Upper lobe of left lung (tissue), 6 donors: Measurements from ENCODE around the gene ZNF23. TPM values are rescaled to one million over a fixed set of nuclear protein-coding genes. Genes with fewer than 3 reads are reported as not detected.
A peak's percentile ranks its signal among the peaks of the same experiment; 100 is the strongest.

Experiments
- ATAC-seq, 2 donors: fragments of 200-7000 bp; cut with Tn5 transposase; one replicate each; pipeline ENCODE4 v1.9.1; 2022; ENCODE audit warnings: mild to moderate bottlenecking in 2 of 2, moderate library complexity in 2 of 2; ENCODE audit not compliant: low FRiP score in 2 of 2
- DNase-seq, 2 donors: peaks; one replicate each; pipeline ENCODE4 v3.0.0-alpha.2; 2019 to 2020
- H3K27ac ChIP-seq, 4 donors: fragments of 200-600 bp; sonication (generic); one replicate each; pipeline ENCODE4 v1.5.1; 2016 to 2019
- H3K27me3 ChIP-seq, 4 donors: fragments of 200-600 bp; sonication (generic); one replicate each; pipeline ENCODE4 v1.5.1; 2017 to 2019
- H3K36me3 ChIP-seq, 4 donors: fragments of 200-600 bp; sonication (generic); one replicate each; pipeline ENCODE4 v1.5.1; 2016 to 2019
- H3K4me1 ChIP-seq, 4 donors: fragments of 200-600 bp; sonication (generic); one replicate each; pipeline ENCODE4 v1.5.1; 2018 to 2019
- H3K4me3 ChIP-seq, 4 donors: fragments of 200-600 bp; sonication (generic); one replicate each; pipeline ENCODE4 v1.5.1; 2017 to 2019; ENCODE audit warnings: mild to moderate bottlenecking in 2 of 4, moderate library complexity in 1 of 4
- H3K9me3 ChIP-seq, 4 donors: fragments of 200-600 bp; sonication (generic); one replicate each; pipeline ENCODE4 v1.5.1; 2018 to 2019
- EP300 ChIP-seq, 4 donors: sonication (generic); formaldehyde crosslinking; IDR thresholded peaks; one replicate each; pipeline ENCODE4 v1.5.1; 2017; ENCODE audit warnings: antibody characterized with exemption in 4 of 4, control low read depth in 2 of 4
- POLR2A ChIP-seq, 4 donors: fragments of 450-650 bp; IDR thresholded peaks; one replicate each; pipeline ENCODE4 v1.5.1; 2016 to 2017; ENCODE audit warnings: antibody characterized with exemption in 4 of 4, mild to moderate bottlenecking in 2 of 4
- POLR2AphosphoS5 ChIP-seq, 2 donors: sonication (generic); formaldehyde crosslinking; IDR thresholded peaks; one replicate each; pipeline ENCODE4 v1.5.1; 2017; ENCODE audit warnings: antibody characterized with exemption in 2 of 2
- WGBS, 2 donors: methylation state at CpG; one replicate each; pipeline ENCODE4 v1.1.5; 2017 to 2018; 5-methylcytosine and 5-hydroxymethylcytosine counted together
- total RNA-seq, 6 donors: library from RNA; depleted of rRNA in 4 of 6; stranded (reverse); fragments of >200 nt in 4 of 6; gene quantifications; one replicate each; pipeline versions ENCODE4 v1.1.0 to v1.2.1, GENCODE V29; 2016 to 2021
- TF ChIP-seq, protein P1 (sequence below), 6 experiments: fragments of 450-650 bp in 4 of 6; fragments of 200-600 bp in 2 of 6; sonication (generic) in 2 of 6; IDR thresholded peaks; one replicate each; pipeline ENCODE4 v1.5.1; 2016 to 2019; ENCODE audit warnings: antibody characterized with exemption in 6 of 6
- donor health status: DM: no; HTN: no; CAD: no; lungs with moderate emphysema.
- donor health status: DM: no; HTN: yes; CAD: no; lungs with severe emphysema.

Gene ZNF23
- total RNA-seq, 6 donors from 2014 or later: 7.1 to 28.3 (median 12.5) TPM

DNA sequence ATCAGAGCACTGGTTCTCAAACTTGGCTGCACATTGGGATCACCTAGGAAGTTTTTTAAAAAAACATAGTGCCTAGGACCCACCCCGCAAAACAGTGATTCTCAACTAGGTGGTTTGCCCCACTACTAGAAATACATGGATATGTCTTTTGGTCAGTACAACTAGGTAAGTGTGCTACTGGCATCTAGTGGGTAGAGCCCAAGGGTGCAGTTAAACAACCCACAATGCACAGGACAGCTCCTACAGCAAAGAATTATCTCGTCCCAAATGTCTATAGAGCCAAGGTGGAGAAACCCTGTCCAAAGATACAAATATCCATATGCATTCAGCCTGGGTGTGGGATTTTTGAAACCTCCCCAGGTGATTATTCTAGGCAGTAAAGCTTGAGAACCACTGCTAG lies 38.9 kb upstream of the ZNF23 start:
- Histone ChIP-seq H3K4me1 (no peaks in the 10 kb centered on the region), H3K27ac (no peak overlapping the region), H3K27me3 (no peaks in the 10 kb centered on the region), H3K9me3 (no peaks in the 10 kb centered on the region), H3K4me3 (no peak overlapping the region), H3K36me3 (no peaks in the 10 kb centered on the region)
- ATAC-seq: no peak
- WGBS, 2 donors: 74 to 86% methylated on average over 2 of the region's 2 CpGs
- TF ChIP-seq POLR2A (IDR thresholded peaks at IDR 0.05) (no peak), EP300 (IDR thresholded peaks at IDR 0.05) (no peak), POLR2AphosphoS5 (IDR thresholded peaks at IDR 0.05) (no peak)
- TF ChIP-seq, protein P1, sequence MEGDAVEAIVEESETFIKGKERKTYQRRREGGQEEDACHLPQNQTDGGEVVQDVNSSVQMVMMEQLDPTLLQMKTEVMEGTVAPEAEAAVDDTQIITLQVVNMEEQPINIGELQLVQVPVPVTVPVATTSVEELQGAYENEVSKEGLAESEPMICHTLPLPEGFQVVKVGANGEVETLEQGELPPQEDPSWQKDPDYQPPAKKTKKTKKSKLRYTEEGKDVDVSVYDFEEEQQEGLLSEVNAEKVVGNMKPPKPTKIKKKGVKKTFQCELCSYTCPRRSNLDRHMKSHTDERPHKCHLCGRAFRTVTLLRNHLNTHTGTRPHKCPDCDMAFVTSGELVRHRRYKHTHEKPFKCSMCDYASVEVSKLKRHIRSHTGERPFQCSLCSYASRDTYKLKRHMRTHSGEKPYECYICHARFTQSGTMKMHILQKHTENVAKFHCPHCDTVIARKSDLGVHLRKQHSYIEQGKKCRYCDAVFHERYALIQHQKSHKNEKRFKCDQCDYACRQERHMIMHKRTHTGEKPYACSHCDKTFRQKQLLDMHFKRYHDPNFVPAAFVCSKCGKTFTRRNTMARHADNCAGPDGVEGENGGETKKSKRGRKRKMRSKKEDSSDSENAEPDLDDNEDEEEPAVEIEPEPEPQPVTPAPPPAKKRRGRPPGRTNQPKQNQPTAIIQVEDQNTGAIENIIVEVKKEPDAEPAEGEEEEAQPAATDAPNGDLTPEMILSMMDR (IDR thresholded peaks at IDR 0.05): no peak
- DNase-seq: no peak

DNA sequence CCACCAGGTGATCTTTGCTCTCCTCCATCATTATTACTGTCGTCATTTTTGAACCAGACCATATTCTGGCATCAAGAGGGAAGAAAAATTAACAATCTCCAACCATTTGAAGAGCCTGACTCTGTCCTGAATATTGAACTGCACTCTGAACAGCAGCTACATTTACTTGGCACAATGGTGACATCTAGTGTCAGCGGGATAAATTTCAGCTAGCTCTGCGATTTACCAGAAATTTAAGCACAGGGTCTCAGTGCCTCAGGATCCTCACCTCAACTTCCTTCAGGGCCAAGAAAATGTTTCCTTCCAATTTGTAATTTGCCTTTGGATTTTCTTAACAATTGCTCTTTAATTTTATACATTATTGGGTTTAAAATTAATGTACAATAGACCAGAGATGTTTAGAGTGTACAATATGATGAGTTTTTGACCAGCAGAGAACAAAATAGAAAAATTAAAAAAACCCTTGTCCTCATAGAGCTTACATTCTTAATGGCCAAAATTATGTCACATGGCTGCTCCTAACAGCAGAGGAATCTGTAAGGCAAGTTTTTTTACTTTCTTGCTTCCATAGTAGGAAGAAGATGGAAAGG lies 37.8 kb upstream of the ZNF23 start:
- 0 to 2% methylated on average over 3 of the region's 3 CpGs for WGBS, 2 donors
- H3K4me1 ChIP-seq: no peaks in the 10 kb centered on the region
- H3K27ac ChIP-seq: no peak overlapping the region
- TF ChIP-seq POLR2AphosphoS5 (IDR thresholded peaks at IDR 0.05) (no peak), EP300 (IDR thresholded peaks at IDR 0.05) (no peak), POLR2A (IDR thresholded peaks at IDR 0.05) (no peak)
- TF ChIP-seq, protein P1 (IDR thresholded peaks at IDR 0.05): peak in 5 of 6 experiments; percentile 45 to 70 (median 61)
- H3K9me3 ChIP-seq: no peaks in the 10 kb centered on the region
- DNase-seq: no peak
- no peaks in the 10 kb centered on the region for H3K36me3 ChIP-seq
- H3K4me3 ChIP-seq: no peak overlapping the region
- peak in 1 of 2 donors; percentile 75 for ATAC-seq
- H3K27me3 ChIP-seq: no peaks in the 10 kb centered on the region

DNA sequence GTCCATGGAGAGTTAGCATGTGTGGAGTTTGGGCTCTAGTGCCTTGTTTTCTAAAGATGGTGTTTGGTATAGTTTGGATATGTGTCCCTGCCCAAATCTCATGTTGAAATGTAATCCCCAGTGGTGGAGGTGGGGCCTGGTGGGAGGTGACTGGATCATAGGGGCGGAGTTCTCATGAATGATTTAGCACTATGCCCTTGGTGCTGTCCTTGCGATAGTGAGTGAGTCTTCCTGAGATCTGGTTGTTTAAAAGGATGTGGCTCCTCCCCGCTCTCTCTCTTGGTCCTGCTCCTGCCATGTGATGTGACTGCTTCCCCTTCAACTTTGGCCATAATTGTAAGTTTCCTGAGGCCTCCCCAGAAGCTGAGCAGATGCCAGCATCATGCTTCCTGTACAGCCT lies 36.0 kb upstream of the ZNF23 start:
- Histone ChIP-seq H3K9me3 (no peaks in the 10 kb centered on the region), H3K36me3 (no peaks in the 10 kb centered on the region), H3K4me1 (no peaks in the 10 kb centered on the region), H3K27me3 (no peaks in the 10 kb centered on the region), H3K4me3 (no peak overlapping the region), H3K27ac (no peak overlapping the region)
- 93 to 98% methylated on average over 3 of the region's 3 CpGs for WGBS, 2 donors
- no peak for ATAC-seq
- TF ChIP-seq, protein P1 (IDR thresholded peaks at IDR 0.05): no peak
- TF ChIP-seq POLR2A (IDR thresholded peaks at IDR 0.05): no peak
- TF ChIP-seq POLR2AphosphoS5 (IDR thresholded peaks at IDR 0.05): no peak
- TF ChIP-seq EP300 (IDR thresholded peaks at IDR 0.05): no peak
- DNase-seq: no peak

DNA sequence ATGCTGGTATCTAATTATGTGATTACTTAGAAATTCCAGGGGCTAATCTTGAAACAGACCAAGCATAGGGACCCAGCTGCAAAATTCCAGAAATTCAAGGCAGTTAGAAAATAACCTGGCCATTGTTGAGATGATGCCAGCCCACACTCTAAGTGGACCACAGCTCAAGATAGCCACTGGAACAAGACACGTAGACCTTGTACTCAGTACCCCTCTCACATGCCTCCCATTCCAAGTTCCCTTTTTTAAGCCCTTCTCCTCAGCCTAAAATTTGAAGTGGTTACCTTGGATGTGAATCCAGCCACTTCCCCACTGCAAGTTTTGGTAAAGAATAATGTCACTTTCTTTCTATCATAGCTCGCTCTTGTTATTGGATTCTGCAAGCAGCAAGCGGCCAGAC lies 31.2 kb upstream of the ZNF23 start:
- 67 to 89% methylated on average over 3 of the region's 3 CpGs for WGBS, 2 donors
- no peaks in the 10 kb centered on the region for H3K4me1 ChIP-seq
- TF ChIP-seq POLR2AphosphoS5 (IDR thresholded peaks at IDR 0.05) (no peak), POLR2A (IDR thresholded peaks at IDR 0.05) (no peak), EP300 (IDR thresholded peaks at IDR 0.05) (no peak)
- TF ChIP-seq, protein P1 (IDR thresholded peaks at IDR 0.05): no peak
- ATAC-seq: no peak
- H3K9me3 ChIP-seq: no peaks in the 10 kb centered on the region
- no peaks in the 10 kb centered on the region for H3K36me3 ChIP-seq
- no peak overlapping the region for H3K27ac ChIP-seq
- no peaks in the 10 kb centered on the region for H3K27me3 ChIP-seq
- H3K4me3 ChIP-seq: no peak overlapping the region
- DNase-seq: no peak

DNA sequence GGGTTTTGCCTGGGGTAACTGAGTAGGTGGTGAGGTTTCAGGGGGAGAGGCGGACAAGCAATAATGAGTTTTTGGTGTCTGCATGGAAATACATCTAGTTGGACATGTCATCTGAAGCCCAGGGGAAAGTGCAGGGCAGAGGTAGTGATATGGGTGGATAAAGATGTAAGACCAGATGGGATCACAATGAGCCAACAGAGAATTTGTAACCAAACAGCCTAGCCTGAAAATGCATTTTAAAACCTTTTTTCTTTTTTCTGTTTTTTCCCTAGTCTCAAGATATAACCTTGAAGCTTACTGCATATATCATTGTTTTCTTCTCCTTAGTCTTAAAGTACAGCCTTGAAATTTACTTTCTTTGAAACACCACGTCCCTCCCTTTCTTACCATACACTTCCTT lies 30.7 kb upstream of the ZNF23 start:
- H3K27me3 ChIP-seq: no peaks in the 10 kb centered on the region
- H3K36me3 ChIP-seq: no peaks in the 10 kb centered on the region
- H3K4me3 ChIP-seq: no peak overlapping the region
- no peaks in the 10 kb centered on the region for H3K4me1 ChIP-seq
- DNase-seq (no peak), ATAC-seq (no peak)
- TF ChIP-seq, protein P1 (IDR thresholded peaks at IDR 0.05): no peak
- TF ChIP-seq POLR2AphosphoS5 (IDR thresholded peaks at IDR 0.05): no peak
- no peak for TF ChIP-seq POLR2A (IDR thresholded peaks at IDR 0.05)
- 80 to 82% methylated on average over 2 of the region's 2 CpGs for WGBS, 2 donors
- H3K27ac ChIP-seq: no peak overlapping the region
- H3K9me3 ChIP-seq: no peaks in the 10 kb centered on the region
